ENCODE results near the gene GARRE1.
A peak's percentile ranks its signal among the peaks of the same experiment; 100 is the strongest.
"Not testable (repeated sequence)": the region's sequence is repeated elsewhere in the genome, so short reads cannot be mapped to it uniquely, and the experiment has no call there.

The GARRE1 gene

GRCh38 chr19:34259367-34260095, 5.2 kb downstream of the GARRE1 start:
- DNase-seq = no peak

GRCh38 chr19:34260771-34261173, 6.4 kb downstream of the GARRE1 start:
- DNase-seq = peak; percentile 78

- no peak for DNase-seq
Observed at GRCh38 chr19:34261334-34262109, 7.2 kb downstream of the GARRE1 start.

- DNase-seq = no peak
Observed at GRCh38 chr19:34263745-34264237, 9.4 kb downstream of the GARRE1 start.

- no peak for DNase-seq
Observed at GRCh38 chr19:34265221-34265650, 10.9 kb downstream of the GARRE1 start.

- DNase-seq = no peak
Observed at GRCh38 chr19:34269081-34269480, 14.7 kb downstream of the GARRE1 start.

- DNase-seq = no peak
Observed at GRCh38 chr19:34269489-34269888, 15.1 kb downstream of the GARRE1 start.

GRCh38 chr19:34269968-34270621, 15.7 kb downstream of the GARRE1 start:
- DNase-seq = peak; percentile 70

- DNase-seq = no peak
Observed at GRCh38 chr19:34273121-34273520, 18.8 kb downstream of the GARRE1 start.

GRCh38 chr19:34274284-34274826, 20.0 kb downstream of the GARRE1 start:
- no peak for DNase-seq

- peak; percentile 98 for DNase-seq
Observed at GRCh38 chr19:34274827-34275625, 20.7 kb downstream of the GARRE1 start.

- no peak for DNase-seq
Observed at GRCh38 chr19:34275705-34276104, 21.4 kb downstream of the GARRE1 start.

GRCh38 chr19:34276614-34277013, 22.3 kb downstream of the GARRE1 start:
- DNase-seq = no peak

GRCh38 chr19:34277244-34277643, 22.9 kb downstream of the GARRE1 start:
- DNase-seq = no peak

- DNase-seq = no peak
Observed at GRCh38 chr19:34278783-34279182, 24.4 kb downstream of the GARRE1 start.

GRCh38 chr19:34281444-34281843, 27.1 kb downstream of the GARRE1 start:
- not testable (repeated sequence) for DNase-seq

- DNase-seq = no peak
Observed at GRCh38 chr19:34282611-34283519, 28.5 kb downstream of the GARRE1 start.

GRCh38 chr19:34284505-34284904, 30.2 kb downstream of the GARRE1 start:
- peak; percentile 32 for DNase-seq

- no peak for DNase-seq
Observed at GRCh38 chr19:34287662-34288140, 33.3 kb downstream of the GARRE1 start.

GRCh38 chr19:34288381-34288780, 34.0 kb downstream of the GARRE1 start:
- DNase-seq = no peak

GRCh38 chr19:34291235-34291634, 36.9 kb downstream of the GARRE1 start:
- DNase-seq = no peak

All from fibroblast of skin of scalp (primary cell).